Stimulated activated CD8-positive, alpha-beta memory T cell treated with anti-CD3 and anti-CD28 coated beads, Interleukin-7, amount 100 ng/mL, for 4 hours (primary cell): ENCODE results near the gene RPRD1B.

ENCODE experiments used
- DNase-seq, 2 donors: peaks; one replicate each; pipeline ENCODE4 v3.0.0-alpha.2; 2020; ENCODE audit warnings: low read depth in 2 of 2

Gene RPRD1B, protein sequence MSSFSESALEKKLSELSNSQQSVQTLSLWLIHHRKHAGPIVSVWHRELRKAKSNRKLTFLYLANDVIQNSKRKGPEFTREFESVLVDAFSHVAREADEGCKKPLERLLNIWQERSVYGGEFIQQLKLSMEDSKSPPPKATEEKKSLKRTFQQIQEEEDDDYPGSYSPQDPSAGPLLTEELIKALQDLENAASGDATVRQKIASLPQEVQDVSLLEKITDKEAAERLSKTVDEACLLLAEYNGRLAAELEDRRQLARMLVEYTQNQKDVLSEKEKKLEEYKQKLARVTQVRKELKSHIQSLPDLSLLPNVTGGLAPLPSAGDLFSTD

GRCh38 chr20:38033330-38034107, at the start of gene RPRD1B, which contains the start of gene TTI1:
Gene RPRD1B, plus strand, starts transcription at chr20:38033746. Its CDS starts 202 bp downstream, at chr20:38033948.
Gene TTI1, minus strand, starts transcription at chr20:38033456. Its CDS starts 19,640 bp downstream, at chr20:38013816.
- DNase-seq: peak; percentile 83 to 84

DNA sequence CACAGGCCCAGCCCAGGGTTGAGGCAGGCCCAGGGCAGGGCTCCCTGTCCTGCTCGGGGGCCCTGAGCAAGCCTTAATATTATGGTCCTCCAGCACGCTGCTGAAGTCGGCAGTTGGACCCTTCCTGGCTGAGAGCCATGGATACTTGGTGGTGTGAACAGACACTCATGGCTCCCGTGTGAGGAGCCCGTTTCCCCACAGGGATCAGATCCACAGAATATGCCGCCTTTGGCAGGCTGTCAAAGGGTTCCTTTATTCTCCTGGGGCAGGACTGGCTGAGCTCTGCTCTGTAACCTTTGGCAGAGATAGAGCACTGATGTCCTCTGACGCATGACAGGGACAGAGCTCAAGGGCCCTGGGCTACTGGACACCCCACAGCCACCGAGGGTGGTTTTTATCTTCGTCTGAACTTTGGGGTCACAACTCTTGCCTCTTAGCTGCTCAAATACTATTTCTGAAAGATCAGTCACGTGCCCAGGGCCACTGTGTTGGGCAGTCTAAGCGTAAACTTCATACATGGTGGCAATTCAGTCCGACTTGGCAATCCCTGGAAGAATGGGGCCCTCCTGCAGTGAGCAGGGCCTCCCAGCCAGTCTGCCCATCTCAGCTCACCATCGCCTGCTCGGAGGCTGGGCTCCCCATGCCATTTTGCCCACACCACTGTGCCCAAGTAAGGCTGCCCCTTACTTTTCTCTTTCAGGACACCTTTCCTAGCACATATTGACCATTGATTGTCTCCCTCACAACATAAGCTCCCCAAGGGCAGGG, 49.3 kb upstream of the RPRD1B start:
- no peak for DNase-seq

DNA sequence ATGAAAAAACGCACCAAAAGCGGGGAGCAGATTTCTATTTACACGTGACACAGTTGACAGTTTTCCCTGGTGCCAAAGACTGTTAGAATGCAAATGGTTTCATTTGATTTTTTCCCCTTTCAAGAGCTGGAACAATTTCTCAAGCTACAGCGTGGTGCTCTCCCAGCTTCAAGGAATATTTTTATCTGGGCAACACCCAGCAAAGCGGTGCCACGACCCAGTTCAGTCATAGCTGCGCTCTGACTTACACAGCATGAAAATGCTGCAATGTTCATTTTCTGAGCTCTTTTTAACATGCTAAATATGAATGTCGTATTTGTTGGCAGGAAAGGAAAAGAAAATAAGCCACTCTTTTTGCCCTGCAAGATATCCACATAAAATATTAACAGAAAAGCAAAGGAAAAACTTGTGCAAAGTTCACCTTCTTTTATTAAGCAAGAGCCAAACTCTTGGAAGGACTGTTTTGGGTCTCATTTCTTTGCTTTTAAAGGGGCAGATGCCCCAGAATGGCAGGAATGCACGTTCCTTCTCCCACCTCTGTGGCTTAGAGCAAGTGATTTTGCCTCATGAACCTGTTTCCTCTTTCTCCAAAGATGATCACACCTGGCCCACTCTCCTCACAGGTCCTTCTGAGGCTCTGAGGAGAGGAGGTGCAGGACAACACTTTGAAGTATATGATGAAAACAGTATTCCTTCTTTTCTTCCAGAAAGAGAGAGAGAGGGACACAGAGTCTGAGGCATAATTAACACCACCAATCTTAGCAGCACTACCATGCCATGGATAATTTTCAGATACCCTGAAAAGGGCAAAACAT, 47.3 kb upstream of the RPRD1B start:
- no peak for DNase-seq

GRCh38 chr20:37986873-37987601, 46.5 kb upstream of the RPRD1B start:
- no peak for DNase-seq

- DNase-seq: no peak
Measured at GRCh38 chr20:37987602-37988290, 45.8 kb upstream of the RPRD1B start.

DNA sequence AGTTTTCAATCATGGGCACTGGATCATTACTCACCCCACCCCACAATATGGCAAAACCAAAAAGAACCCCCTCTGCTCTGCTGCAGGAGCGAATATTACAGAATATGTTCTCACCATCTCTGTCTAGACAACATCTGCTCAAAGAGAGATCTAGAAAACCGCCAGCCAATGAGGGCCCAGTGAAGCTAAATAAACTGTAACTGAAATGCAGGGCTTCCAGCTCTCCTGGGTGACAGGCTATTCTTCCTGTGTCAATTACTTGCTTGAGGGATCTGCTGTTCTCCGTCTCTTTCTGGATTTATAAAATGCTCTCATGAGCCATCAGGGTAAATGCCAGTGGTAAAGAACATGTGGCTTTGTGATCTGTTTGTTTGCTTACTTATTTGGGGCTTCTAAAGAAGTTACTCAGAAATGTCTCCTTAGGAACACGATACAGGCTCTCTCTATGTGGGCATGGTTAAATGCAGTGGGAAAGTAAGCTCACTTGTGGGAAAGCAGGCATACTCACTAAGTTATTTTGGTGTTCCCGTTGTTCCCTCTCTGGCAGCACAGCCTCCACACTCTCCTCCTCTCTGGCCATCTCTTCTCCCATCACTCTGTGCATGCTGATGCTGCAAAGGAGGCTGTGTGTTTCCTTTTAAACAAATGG, 45.1 kb upstream of the RPRD1B start:
- DNase-seq: no peak

DNA sequence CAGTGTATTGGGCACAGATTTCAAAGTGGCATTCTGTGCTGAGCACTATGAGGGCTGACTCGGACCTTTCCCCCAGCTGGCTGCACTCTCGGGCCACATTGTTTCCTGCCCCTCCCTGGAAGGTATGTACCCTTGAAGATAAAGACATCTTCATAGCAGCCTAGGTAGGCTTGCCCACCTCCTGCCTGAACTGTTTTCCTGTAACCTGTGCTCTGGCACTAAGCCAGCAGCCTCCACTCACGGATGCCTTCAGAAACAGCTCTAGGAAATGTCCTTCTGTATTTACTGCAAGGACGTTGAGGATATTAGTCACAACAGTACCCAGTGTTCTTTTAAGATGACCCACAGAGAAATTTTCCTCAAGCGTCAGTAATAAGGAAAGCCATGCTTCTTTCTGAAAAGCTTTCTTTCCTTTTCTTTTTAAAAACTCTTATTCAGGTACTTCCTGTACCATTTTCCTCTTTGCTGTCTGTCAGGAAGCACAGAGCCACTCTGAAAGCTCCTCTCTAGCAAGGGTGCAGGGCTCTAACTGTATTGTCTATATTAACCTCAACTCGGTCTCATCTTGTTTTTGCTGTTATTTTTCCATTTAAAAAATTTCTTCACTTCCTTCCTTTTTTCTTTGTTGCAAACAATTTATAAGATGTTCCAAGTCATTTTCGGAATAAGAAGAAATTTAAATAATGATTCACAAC, 43.8 kb upstream of the RPRD1B start:
- DNase-seq: no peak

DNA sequence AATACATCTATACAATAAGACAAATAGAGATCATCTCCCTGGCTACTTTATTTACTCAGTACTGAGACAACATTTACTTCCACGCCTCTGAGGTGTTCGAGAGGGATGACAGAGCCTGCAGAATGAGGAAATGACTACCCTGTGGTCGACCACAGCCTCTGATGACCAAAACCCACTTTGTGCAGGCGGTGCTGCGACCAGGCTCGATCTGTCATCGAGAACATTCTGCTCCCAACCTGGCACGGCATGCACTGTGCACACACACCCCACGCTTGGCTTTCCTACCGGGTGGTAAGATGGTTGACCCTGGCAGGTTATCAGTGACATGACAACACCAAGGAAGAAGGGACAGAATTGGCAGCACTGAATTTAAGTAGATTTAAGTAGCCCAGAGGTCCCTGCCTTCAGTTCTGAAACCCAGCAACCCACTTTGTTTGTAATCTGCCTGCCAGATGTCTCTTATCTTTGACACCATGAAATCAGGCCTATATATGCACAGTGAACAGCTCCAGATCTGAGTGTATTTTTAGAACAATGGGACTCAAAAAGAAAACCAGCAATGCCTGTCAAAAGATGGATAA, 42.9 kb upstream of the RPRD1B start:
- DNase-seq: peak; percentile 27 to 47

GRCh38 chr20:37991157-37991866, 42.2 kb upstream of the RPRD1B start:
- no peak for DNase-seq

DNA sequence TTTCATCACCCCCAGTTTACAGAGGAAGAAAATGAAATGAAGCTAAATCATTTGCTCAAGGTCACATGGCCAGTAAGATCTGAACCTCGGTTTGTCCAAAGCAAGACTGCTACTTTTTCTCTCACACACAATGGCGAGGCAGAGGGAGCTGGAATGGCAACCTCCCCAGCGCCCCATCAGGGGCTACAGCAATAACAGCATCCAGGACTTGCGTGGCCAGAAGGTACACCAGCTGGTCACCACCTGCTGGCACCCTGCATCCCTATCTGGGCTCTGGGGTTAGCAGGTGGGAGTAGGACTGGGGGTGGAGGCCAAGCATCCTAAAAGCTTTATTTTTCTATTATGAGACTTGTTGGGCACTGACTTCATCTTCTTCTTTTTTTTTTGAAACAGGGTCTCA, 41.6 kb upstream of the RPRD1B start:
- DNase-seq: no peak

- no peak for DNase-seq
Measured at GRCh38 chr20:37992802-37993409, 40.6 kb upstream of the RPRD1B start.

DNA sequence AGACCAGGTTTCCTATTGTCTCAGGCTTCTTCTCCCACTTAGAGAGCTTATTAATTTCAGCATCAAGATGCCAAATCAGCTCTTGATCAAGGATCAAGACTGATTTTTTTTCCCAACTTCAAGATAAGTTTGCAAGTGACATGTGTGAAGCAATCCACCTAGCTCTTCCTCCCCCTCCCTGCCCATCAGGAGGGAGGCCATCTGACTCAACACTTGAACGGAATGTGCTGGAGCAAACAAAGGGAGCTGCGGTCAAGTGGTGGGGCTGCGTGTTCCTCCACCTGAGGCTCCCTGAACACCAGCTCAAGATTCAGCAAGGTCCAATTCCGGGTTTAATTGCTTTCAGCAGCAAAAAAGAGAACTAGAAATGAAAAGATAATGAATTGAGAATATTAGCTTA, 39.0 kb upstream of the RPRD1B start:
- no peak for DNase-seq

- DNase-seq: no peak
Measured at GRCh38 chr20:37995856-37996605, 37.5 kb upstream of the RPRD1B start.

- no peak for DNase-seq
Measured at GRCh38 chr20:37997516-37997915, 36.0 kb upstream of the RPRD1B start.

GRCh38 chr20:37999526-38000263, 33.9 kb upstream of the RPRD1B start:
- no peak for DNase-seq

DNA sequence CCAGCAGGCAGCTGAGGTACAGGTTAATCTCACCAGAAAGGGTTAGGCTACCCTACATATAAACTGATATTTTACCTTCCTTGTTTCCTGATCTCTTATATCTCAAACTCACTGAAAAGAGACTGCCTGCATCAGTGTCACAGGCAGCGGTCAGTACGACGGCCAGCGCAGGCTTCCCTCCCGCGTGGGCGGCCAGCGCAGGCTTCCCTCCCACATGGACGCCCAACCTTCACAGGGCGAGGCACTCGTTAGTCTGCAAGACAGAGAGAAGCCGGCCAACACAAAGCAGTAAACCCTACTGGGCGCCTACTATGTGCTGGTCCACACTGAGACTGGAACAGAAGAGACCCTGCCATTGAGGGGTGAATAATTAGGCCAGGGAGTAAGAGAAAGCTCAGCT, 33.3 kb upstream of the RPRD1B start:
- DNase-seq: no peak
